ENCODE data around the gene LRMDA. TPM values are rescaled to one million over a fixed set of nuclear protein-coding genes. Genes with fewer than 3 reads are reported as not detected.

Gene LRMDA
- total RNA-seq, 1 donor, result 32.6 TPM

DNA sequence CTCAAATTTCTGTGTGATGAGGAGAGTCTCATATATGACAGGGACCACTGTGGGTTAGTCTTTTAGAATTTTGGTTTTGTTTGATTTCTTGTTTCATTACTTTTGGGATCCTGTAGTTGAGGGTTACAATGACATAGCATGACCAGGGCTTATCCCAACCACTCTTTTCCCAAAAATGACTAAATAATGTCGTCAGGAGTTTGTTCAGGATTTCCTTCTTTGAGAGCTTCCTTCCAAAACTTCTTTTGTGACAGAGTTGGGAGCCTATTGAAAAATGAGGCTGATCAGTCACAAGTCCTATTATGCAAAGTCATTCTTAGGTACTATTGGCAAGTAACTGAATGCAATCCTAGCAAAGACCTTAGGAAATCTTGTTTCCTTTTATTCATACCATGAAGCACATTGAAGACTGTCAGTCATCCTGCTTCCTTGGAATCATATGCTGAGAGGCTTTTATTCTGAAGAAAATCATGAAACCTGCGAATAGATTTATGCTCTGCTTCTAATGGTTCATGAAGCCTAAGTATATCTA is 498.3 kb downstream of the LRMDA start:
- DNase-seq (ENCODE audit: low read depth in 2 of 3, low spot score in 2 of 3), result no peak

DNA sequence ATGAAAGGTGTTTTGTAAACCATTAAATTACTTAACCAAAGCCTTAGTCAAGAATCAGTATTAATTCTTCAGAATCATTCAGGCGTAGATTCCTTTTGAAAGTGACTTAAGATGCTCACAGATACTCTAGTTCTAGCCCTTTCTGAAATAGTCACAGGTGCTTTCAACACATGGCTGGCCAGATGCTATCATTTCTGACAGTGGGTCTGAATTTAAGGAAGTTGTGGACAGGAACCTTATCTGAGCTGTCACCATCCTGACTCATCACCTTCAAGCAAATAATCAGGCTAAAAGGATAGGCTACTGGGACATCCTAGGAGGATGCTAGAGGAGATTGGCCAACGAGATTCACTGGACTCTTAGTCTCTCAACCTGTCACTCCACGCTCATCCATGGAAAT is 501.5 kb downstream of the LRMDA start:
- DNase-seq (ENCODE audit: low read depth in 2 of 3, low spot score in 2 of 3), result peak in 2 of 3 donors; percentile 16 to 30

DNA sequence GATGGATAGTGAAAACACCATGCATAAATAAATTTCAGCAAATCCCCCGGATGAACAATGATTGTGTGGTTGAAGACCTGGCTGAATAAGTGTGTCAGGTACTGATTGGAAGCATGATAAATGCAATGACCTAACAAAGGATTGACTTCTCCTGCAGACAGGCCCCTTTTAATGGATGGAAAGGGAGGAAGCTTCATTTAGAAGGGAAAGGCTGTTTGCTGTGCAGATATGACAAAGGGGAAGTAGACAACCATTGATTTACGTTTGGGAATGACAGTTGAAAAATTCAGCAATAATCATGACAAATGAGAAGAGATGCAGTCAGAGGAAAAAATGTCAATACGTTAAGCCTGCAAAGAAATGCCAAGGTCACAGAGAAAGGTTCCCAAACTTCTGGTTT is 503.8 kb downstream of the LRMDA start:
- peak in 1 of 3 donors; percentile 48 for DNase-seq (ENCODE audit: low read depth in 2 of 3, low spot score in 2 of 3)

DNA sequence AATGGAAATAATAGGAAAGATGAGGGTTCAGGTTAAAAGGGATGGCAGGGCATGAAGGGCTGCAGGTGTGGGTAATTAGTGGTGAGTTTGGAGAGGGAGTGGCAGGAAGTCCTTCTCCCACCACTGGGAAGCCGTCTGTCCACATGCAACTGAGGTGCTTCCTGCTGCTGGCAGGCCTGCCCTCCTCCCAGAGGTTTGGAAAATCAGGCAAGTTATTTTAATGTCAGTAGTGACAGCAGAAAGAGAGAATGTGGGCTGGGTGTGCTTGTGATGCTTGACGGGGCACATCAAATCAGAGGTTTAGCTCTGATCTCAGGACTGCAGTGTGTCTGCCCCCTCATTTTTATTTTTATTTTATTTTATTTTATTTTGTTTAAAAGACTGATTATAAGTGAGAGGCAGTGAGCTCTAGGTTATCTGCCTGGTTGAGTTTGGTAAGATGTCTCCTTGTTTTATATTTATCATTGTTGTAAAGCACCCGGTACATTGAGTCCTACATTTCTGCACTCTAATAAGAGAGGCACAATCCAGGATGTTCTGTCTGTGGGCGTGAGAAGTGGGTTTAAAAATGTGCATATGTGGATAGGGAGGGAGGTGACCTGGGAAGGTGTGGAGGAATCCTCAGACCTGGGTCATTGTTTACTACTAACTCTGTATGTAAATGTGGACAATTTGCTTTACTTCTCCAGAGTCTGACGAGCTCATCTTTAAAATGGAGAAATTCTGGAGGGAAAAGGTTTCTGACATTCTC is 504.4 kb downstream of the LRMDA start:
- no peak for DNase-seq (ENCODE audit: low read depth in 2 of 3, low spot score in 2 of 3)

DNA sequence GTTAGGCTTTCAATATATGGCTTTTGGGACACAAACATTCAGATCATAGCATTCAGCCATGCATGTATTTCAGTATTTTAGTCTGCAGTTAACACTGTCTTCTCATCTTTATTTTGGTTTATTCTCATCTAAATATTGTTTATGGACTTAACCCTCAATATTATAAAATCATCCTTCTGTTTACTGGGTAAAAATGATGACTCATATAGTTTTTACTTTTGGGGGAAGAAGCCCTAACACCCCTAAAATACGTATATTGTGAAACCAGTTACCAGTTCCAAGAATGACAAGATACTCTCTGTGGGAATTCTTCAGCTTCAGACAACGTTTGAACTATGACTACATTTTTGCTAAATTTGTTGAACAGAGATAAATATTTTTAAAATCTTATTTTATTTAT is 505.4 kb downstream of the LRMDA start:
- DNase-seq (ENCODE audit: low read depth in 2 of 3, low spot score in 2 of 3), result no peak

DNA sequence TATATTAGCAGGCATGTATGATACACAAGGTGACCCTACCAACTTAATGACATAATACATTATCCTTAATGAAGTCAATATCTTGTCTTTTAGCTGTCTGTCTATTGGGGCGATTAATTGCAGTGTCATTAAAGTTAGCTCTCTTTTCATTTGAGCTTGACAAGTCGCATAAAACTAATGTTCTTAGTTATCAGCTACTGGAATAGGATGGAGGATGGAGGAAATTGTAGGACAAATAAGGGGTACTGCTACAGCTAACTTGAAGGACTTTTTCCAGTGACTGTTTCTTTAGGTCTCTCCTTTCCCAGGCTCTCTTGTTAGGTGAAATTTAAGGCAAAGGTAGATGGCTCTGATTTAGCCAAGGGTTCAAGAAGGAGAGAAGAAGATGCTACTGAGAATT is 506.4 kb downstream of the LRMDA start:
- DNase-seq (ENCODE audit: low read depth in 2 of 3, low spot score in 2 of 3), result no peak

DNA sequence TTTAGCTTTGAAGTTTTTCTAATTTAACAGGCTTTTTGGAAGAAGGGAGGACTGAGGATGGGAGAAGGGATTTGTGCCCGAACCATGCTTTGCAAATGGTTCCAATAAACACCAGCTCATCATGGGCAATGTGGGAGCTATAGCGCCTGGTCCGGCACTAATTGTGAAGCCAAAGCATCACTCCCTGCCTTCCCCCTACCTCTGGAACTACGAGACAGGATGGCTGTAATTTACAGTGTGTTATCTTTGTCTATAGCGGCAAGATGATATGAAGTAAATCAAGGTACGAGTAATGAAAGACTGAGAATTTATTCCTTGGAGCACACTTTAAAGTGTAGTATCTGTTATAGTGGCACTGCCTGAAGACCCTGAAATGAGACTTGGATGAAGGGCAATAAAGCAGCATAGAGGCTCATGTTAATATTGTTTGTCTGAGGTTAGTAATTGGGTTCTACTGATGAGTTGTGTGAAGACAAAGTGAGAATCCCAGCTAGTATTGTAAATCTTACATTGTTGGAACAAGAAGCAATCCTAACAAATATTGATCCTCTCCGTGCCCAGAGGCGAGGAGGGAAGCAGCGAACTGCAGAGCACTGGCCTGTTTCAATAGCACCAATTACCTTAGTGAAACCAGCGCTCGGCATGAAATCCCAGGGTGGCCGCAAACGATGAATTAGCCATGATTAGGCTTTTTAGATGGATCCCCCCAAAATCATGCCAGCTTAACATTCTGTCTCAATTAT is 507.1 kb downstream of the LRMDA start:
- no peak for DNase-seq (ENCODE audit: low read depth in 2 of 3, low spot score in 2 of 3)

DNA sequence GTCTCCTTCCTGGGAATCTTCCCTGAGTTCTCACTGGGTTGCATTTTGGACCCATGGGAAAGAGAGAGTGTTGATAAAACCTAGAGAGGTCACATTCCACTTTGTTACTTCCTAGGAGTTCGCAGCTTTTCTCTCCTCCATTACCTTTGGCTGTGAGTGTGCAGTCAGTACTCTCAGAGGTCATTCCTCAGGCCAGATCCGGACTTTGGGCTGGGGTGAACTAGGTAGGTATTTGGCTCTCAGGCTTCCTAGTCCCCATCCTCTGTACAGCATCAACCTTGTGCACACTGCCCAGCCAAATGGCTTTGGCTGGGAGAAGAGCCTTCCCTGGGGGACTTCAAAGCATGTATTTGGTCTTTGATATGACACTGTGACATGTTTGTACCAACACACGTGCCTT is 508.1 kb downstream of the LRMDA start:
- no peak for DNase-seq (ENCODE audit: low read depth in 2 of 3, low spot score in 2 of 3)

DNA sequence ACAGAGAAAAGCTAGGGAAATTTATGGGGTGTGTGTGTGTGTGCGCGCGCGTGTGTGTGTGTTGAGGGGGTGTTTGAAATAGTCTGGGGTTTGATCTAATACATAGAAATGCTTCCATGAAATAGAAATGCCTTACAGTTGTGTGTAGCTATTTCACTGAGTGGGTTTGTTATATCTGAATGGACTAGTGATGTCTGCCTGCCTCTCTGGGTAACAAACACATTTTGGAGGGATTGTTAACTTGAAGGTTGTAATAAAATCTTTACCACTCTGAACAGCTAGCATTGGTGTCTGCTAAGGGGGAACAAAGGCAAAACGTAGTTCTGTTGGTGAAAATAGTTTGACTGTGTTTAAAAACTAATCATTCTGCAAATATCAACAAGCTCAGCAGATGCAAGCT is 509.3 kb downstream of the LRMDA start:
- no peak for DNase-seq (ENCODE audit: low read depth in 2 of 3, low spot score in 2 of 3)

DNA sequence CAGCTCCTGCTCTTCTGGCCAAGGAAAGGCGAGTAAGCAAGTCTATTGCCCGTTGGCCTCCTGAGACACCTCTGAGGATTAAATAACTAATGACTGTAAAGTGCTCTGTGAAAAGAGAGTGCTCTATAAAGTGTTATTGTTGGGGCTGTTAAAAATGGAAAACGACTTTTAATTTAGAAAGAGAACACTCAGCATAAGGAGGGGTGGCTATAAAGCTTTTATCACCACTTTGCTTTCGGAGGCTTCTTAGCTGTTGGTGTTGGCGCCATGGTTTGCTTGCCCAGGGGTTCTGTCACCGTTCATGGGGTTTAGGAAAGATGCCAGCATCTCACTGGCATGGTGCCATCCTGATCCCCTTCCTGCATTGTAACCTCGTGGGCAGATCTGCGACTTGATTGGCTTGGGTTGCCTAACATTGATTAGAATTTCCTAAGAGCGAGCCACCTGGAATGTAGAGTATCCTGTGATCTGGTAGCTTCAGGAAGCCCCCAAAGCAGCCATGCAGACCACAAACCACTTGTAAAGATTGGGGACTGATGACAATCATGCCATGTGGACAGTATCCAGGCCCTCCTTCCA is 509.9 kb downstream of the LRMDA start:
- no peak for DNase-seq (ENCODE audit: low read depth in 2 of 3, low spot score in 2 of 3)

DNA sequence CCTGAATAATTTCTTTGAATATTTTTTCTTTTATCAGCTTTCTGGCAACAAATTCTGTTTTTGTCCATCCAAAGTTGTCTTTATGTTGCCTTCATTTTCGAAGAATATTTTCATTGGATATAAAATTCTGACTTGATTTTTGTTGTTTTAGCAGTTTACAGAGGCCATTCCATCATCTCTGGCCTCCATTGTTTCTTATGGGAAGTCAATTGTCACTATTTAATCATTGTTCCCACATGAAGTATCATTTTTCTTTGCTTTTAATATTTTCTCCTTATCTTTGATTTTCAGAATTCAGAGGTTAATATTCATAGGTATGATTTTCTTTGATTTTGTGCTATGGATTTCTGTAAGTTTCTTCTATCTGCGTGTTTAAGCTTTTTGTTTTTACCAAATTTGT is 512.6 kb downstream of the LRMDA start:
- no peak for DNase-seq (ENCODE audit: low read depth in 2 of 3, low spot score in 2 of 3)

DNA sequence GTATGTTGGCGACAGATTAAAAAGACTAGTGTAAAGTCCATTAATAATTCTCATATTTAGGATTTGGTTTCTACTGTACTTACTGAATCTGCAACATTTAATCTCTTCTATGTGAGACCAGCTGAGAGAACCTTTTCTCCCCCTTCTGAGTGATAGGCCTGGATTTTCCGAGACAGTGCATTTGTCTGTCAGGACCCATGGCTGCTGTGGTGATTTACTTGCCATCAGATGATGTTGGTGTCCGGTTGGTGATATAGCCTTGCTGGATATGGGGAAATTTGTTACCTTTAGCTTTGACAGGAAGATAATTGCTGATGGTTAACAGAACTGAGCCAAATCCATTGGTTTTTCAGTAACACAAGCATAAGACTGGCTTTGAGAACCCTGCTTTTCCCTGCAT is 517.2 kb downstream of the LRMDA start:
- DNase-seq (ENCODE audit: low read depth in 2 of 3, low spot score in 2 of 3), result no peak

DNA sequence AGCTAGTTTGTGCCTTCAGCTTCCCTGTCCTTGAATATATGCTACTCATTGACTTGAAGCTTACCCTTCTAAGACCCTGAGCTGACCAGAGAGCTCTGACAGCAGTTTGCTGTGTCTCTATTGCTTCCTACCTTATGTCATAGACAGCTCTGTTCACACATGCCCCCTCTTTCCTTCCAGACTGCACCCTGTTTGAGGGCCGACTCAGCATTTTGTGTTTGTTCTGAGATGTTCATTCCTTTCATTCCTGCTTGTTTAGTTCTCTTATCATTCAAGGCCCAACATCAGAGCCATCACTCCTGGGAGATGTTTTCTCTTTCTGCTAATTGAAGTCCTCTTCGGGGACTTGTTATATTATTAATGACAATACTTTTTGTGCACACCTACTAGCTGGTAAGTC is 518.9 kb downstream of the LRMDA start:
- no peak for DNase-seq (ENCODE audit: low read depth in 2 of 3, low spot score in 2 of 3)

DNA sequence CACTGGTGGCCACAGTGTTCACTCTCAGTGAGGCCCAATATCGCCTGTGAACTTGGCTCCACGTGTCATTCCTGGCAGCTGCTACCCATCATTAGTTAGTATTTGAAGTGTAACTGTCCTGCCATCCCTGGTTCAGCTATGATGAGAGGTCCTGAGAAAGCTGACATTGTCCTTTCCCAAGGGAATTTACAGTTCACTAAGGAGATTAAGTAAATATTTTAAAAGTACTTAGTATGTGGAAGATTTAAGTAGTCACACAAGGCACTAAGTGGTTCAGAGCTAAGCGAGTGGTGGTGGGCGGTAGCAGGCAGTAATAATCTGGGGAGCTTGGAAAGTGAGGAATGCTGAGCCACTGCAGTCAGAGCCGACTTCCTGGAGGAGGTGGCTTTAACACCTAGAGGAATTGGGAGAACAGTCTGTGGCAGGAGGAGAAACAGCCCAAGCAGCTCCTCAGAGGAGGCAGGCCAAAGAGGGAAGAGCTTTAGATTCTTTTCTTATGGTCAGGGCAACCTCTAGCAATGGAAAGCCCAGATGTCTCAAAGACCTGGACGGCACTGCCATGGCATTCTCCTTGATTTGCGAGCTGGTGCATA is 519.7 kb downstream of the LRMDA start:
- DNase-seq (ENCODE audit: low read depth in 2 of 3, low spot score in 2 of 3), result no peak

DNA sequence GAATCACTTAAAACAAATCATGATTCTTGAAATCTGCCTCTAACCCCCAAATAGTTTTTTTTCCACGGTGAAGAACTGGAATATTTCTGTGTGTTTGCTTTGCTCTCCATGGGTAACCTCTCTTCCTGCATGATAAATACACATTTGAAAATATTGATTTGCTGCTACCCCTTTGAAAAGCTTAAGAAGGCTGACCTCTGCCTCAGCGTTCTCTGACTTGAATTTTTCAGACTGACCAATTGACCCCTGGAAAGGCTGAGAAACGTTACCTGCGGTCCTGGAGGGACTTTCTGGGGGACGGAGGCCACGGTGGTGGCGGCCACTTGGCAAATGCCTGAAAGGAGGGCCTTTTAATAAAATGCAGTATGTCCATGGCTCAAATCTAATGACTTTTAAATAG is 520.2 kb downstream of the LRMDA start:
- DNase-seq (ENCODE audit: low read depth in 2 of 3, low spot score in 2 of 3), result no peak

DNA sequence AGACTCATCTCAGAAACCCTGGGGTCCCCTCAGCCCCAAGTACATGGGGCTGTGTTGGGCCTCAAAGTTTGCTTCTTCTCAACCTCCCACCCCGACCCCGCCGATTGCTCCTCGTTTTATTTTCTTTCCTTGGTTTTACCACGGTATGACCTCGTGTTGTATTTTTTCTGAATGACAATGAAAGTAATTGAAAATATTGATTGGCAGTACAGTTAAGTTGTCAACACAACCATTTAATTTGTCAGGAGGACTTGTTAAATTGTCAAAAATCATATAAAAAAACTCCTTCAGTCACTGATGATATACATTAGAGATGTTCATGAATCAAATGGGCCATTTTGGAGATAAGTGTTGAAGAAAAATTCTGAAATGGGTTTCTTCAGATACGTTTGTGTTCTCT is 520.7 kb downstream of the LRMDA start:
- no peak for DNase-seq (ENCODE audit: low read depth in 2 of 3, low spot score in 2 of 3)

DNA sequence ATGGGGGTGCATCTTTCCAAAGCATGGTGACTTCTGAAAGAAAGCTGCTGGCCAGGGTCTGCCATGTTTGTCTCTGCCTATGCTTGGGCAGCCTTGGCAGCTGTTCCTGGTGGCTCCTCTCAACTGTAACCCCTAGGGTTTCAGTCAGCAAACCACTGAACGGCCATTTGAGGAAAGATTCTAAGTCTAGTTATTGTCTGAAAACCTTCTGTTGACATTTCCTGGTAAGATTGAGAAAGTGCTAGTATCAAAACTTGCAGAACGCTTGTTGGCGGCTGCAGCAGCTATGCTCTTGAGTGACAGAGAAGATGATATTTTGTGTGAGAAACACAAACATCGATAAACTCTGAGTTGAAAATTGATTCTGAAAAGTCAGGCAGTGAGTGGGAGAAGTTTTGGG is 523.1 kb downstream of the LRMDA start:
- DNase-seq (ENCODE audit: low read depth in 2 of 3, low spot score in 2 of 3), result no peak

DNA sequence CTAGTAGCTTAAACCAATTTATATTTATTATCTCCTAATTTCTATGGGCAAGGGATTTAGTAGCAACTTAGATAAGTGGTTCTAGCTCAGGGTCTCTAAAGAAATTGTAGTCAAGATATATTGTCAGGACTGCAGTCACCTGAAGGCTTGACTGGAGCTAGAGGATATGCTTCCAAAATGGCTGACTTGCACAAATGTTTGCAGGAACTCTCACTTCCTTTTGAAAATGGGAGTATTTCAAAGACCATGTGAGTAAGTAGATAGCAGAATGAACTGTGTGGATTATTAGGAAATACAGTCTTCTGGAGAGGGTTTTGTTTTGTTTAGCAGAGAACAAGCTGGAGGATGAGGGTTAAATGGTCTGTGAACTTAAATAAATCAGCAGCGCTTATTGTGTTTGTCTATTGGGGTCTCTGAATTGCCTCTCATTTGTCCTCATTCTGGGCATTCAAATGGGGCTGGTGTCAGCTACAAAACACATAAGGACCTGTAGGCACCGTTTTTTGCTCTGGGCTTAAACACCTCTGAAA is 524.6 kb downstream of the LRMDA start:
- DNase-seq (ENCODE audit: low read depth in 2 of 3, low spot score in 2 of 3), result no peak

DNA sequence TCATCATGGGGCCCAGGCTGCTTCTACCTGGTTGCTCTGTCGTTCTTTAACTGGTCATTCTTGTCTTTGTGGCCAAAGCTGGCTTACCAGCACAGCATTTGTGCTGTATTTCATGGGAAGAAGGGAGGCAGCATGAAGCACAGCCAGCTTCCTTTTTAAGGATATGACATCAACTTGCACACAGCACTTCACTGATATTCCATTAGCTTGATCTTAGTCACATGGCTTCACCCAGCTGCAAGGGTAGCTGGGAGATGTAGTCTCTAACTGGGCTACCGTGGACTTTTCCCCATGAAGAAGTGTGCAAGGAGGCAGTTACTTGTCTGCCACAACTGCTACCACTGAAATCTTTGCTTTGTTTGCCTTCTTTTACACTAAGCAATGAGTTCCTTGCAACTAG is 525.2 kb downstream of the LRMDA start:
- no peak for DNase-seq (ENCODE audit: low read depth in 2 of 3, low spot score in 2 of 3)

DNA sequence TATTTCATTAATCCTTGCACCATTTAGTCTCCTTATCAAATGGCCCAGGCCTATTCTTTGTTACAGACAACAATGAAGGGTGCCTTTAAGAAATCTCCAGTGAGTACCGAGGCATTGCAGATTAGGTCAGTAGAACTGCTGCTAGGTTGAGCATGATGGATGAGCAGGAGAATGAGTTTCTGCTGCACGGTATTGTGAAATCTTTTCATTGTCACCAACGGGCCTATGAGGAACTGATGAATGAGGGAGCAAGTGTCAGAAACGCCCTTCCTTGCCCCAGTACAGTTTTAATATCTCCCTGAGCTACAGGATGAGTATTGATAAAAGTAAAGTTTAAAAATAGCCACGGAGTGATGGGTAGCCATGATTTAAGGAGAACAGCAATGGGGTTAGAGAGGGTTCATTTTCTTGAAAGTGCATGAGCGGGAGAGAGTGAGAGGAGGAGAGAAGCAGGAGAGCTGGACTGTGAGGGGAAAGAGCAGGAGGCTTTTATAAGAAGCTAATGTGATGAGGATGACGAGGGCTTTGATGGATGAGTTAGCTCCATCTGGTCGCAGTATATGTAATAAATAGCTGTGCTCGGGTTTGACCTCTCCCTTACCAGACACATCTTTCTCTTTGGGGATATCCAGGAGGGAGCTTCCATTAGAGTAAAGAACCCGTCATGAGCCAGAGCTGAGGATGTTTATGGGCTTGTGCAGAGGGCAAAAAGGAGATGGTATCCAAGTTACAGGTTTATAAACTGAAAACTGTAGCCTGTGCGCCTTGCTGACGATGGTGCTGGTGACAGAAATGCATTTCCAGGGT is 526.1 kb downstream of the LRMDA start:
- DNase-seq (ENCODE audit: low read depth in 2 of 3, low spot score in 2 of 3), result no peak
